HEK293 (cell line): ENCODE data around the gene DIS3L.

ENCODE experiments used
- GLI4 ChIP-seq: fragments of 450-650 bp; formaldehyde crosslinking; IDR thresholded peaks from 2 replicates; pipeline ENCODE4 v1.5.1; 2016; ENCODE audit warnings: missing biosample characterization, missing genetic modification characterization
- HOXC10 ChIP-seq: sonication (generic); formaldehyde crosslinking; IDR thresholded peaks from 2 replicates; pipeline ENCODE4 v1.8.1; 2023; ENCODE audit warnings: mild to moderate bottlenecking, missing genetic modification reagents
- INSM2 ChIP-seq: fragments of 450-650 bp; formaldehyde crosslinking; IDR thresholded peaks from 2 replicates; pipeline ENCODE4 v1.5.1; 2016; ENCODE audit warnings: missing biosample characterization, missing genetic modification characterization
- YY1 ChIP-seq: fragments of 450-650 bp; formaldehyde crosslinking; IDR thresholded peaks from 2 replicates; pipeline ENCODE4 v1.5.1; 2018; ENCODE audit warnings: missing biosample characterization, missing genetic modification characterization
- ZBTB17 ChIP-seq: fragments of 450-650 bp; formaldehyde crosslinking; IDR thresholded peaks from 2 replicates; pipeline ENCODE4 v1.5.1; 2016; ENCODE audit warnings: missing biosample characterization, missing genetic modification characterization
- ZBTB26 ChIP-seq: fragments of 450-650 bp; formaldehyde crosslinking; optimal IDR thresholded peaks from 2 replicates; pipeline ENCODE3; 2016; ENCODE audit warnings: missing biosample characterization, mild to moderate bottlenecking, missing genetic modification characterization
- ZEB2 ChIP-seq: fragments of 450-650 bp; formaldehyde crosslinking; IDR thresholded peaks from 2 replicates; pipeline ENCODE4 v1.5.1; 2016; ENCODE audit warnings: missing biosample characterization, missing genetic modification characterization
- ZNF138 ChIP-seq: fragments of 450-650 bp; formaldehyde crosslinking; IDR thresholded peaks from 2 replicates; pipeline ENCODE4 v1.5.1; 2016; ENCODE audit warnings: missing biosample characterization, missing genetic modification characterization, borderline replicate concordance
- ZNF148 ChIP-seq: fragments of 450-650 bp; formaldehyde crosslinking; IDR thresholded peaks from 2 replicates; pipeline ENCODE4 v1.5.0; 2017; ENCODE audit warnings: missing biosample characterization, missing genetic modification characterization, borderline replicate concordance
- ZNF211 ChIP-seq: fragments of 450-650 bp; formaldehyde crosslinking; IDR thresholded peaks from 2 replicates; pipeline ENCODE4 v1.5.1; 2016; ENCODE audit warnings: low read depth, missing biosample characterization, missing genetic modification characterization
- ZNF221 ChIP-seq: fragments of 450-650 bp; formaldehyde crosslinking; IDR thresholded peaks from 2 replicates; pipeline ENCODE4 v1.5.1; 2017; ENCODE audit warnings: missing biosample characterization, missing genetic modification characterization, borderline replicate concordance
- ZNF280C ChIP-seq: fragments of 450-650 bp; formaldehyde crosslinking; IDR thresholded peaks from 2 replicates; pipeline ENCODE4 v1.5.1; 2016; ENCODE audit warnings: missing biosample characterization, missing genetic modification characterization
- ZNF280D ChIP-seq: fragments of 450-650 bp; formaldehyde crosslinking; IDR thresholded peaks from 2 replicates; pipeline ENCODE4 v1.5.1; 2016; ENCODE audit warnings: missing biosample characterization, missing genetic modification characterization
- ZNF354C ChIP-seq: fragments of 450-650 bp; formaldehyde crosslinking; IDR thresholded peaks from 2 replicates; pipeline ENCODE4 v1.5.1; 2016; ENCODE audit warnings: missing biosample characterization, missing genetic modification characterization, low read depth, borderline replicate concordance
- ZNF404 ChIP-seq: fragments of 450-650 bp; formaldehyde crosslinking; IDR thresholded peaks from 2 replicates; pipeline ENCODE4 v1.5.1; 2017; ENCODE audit warnings: missing biosample characterization, missing genetic modification characterization
- ZNF473 ChIP-seq: fragments of 450-650 bp; formaldehyde crosslinking; IDR thresholded peaks from 2 replicates; pipeline ENCODE4 v1.5.1; 2017; ENCODE audit warnings: missing biosample characterization, missing genetic modification characterization
- ZNF488 ChIP-seq: fragments of 450-650 bp; formaldehyde crosslinking; IDR thresholded peaks from 2 replicates; pipeline ENCODE4 v1.5.1; 2016; ENCODE audit warnings: missing biosample characterization, missing genetic modification characterization
- ZNF521 ChIP-seq: fragments of 450-650 bp; formaldehyde crosslinking; IDR thresholded peaks from 2 replicates; pipeline ENCODE4 v1.5.1; 2017; ENCODE audit warnings: missing biosample characterization, mild to moderate bottlenecking, missing genetic modification characterization
- ZNF548 ChIP-seq: fragments of 450-650 bp; formaldehyde crosslinking; IDR thresholded peaks from 2 replicates; pipeline ENCODE4 v1.5.1; 2016; ENCODE audit warnings: missing biosample characterization, missing genetic modification characterization
- ZNF561 ChIP-seq: fragments of 450-650 bp; IDR thresholded peaks from 2 replicates; pipeline ENCODE4 v1.5.1; 2018; ENCODE audit warnings: missing biosample characterization, missing genetic modification characterization, borderline replicate concordance
- ZNF600 ChIP-seq: fragments of 450-650 bp; formaldehyde crosslinking; IDR thresholded peaks from 2 replicates; pipeline ENCODE4 v1.5.1; 2016; ENCODE audit warnings: missing biosample characterization, missing genetic modification characterization
- ZNF626 ChIP-seq: fragments of 450-650 bp; sonication (Bioruptor Pico); formaldehyde crosslinking; IDR thresholded peaks from 2 replicates; pipeline ENCODE4 v1.5.1; 2018; ENCODE audit warnings: missing biosample characterization, missing genetic modification characterization, inconsistent platforms
- ZNF658 ChIP-seq: fragments of 450-650 bp; formaldehyde crosslinking; IDR thresholded peaks from 2 replicates; pipeline ENCODE4; 2016; ENCODE audit warnings: missing biosample characterization, missing genetic modification characterization
- ZNF664 ChIP-seq: fragments of 450-650 bp; formaldehyde crosslinking; IDR thresholded peaks from 2 replicates; pipeline ENCODE4 v1.5.1; 2016; ENCODE audit warnings: missing biosample characterization, missing genetic modification characterization
- ZNF701 ChIP-seq: fragments of 450-650 bp; formaldehyde crosslinking; IDR thresholded peaks from 2 replicates; pipeline ENCODE4 v1.5.1; 2016; ENCODE audit warnings: missing biosample characterization, missing genetic modification characterization
- ZNF830 ChIP-seq: fragments of 450-650 bp; IDR thresholded peaks from 2 replicates; pipeline ENCODE4 v1.5.0; 2018; ENCODE audit warnings: missing biosample characterization, missing genetic modification characterization, low read depth, mild to moderate bottlenecking, moderate library complexity
- ZSCAN18 ChIP-seq: fragments of 450-650 bp; formaldehyde crosslinking; IDR thresholded peaks from 2 replicates; pipeline ENCODE4 v1.5.1; 2016; ENCODE audit warnings: missing biosample characterization, missing genetic modification characterization

Gene DIS3L

GRCh38 chr15:66292571-66293418 is 573 bp upstream of the DIS3L start (continued):
- TF ChIP-seq ZNF280D (tag by site-specific recombination) (no peak), ZBTB17 (tag by site-specific recombination) (no peak), GLI4 (tag by site-specific recombination) (no peak), ZNF138 (no peak), ZNF221 (tag by site-specific recombination) (no peak), ZEB2 (tag by site-specific recombination) (peak; percentile 60), ZNF600 (tag by site-specific recombination) (peak; percentile 71), ZBTB26 (tag by site-specific recombination) (no peak), ZNF148 (no peak), ZNF658 (tag by site-specific recombination) (no peak), ZNF830 (tag by site-specific recombination) (no peak), YY1 (tag by site-specific recombination) (no peak), HOXC10 (CRISPR knock-in tag) (no peak), ZNF664 (no peak), ZNF473 (tag by site-specific recombination) (no peak), ZNF701 (tag by site-specific recombination) (no peak), ZNF548 (tag by site-specific recombination) (no peak), ZNF354C (tag by site-specific recombination) (no peak), INSM2 (tag by site-specific recombination) (no peak), ZNF211 (tag by site-specific recombination) (no peak), ZNF488 (no peak), ZNF404 (no peak), ZNF521 (tag by site-specific recombination) (no peak), ZNF280C (tag by site-specific recombination) (no peak), ZNF561 (tag by site-specific recombination) (no peak), ZSCAN18 (no peak), ZNF626 (tag by site-specific recombination) (no peak)
